GM20431 (cell line): ENCODE results near the gene SNAP29.
"Not testable (repeated sequence)": the region's sequence is repeated elsewhere in the genome, so short reads cannot be mapped to it uniquely, and the experiment has no call there.

Experiments used
- in situ Hi-C: fragments of 300-500 bp; cut with MseI, MboI; formaldehyde crosslinking; loops from one replicate; pipeline ENCODE4 v1.15.0; 2020; ENCODE audit warnings: low sequenced_read_pairs; ENCODE audit not compliant: unreplicated experiment

SNAP29 gene

DNA sequence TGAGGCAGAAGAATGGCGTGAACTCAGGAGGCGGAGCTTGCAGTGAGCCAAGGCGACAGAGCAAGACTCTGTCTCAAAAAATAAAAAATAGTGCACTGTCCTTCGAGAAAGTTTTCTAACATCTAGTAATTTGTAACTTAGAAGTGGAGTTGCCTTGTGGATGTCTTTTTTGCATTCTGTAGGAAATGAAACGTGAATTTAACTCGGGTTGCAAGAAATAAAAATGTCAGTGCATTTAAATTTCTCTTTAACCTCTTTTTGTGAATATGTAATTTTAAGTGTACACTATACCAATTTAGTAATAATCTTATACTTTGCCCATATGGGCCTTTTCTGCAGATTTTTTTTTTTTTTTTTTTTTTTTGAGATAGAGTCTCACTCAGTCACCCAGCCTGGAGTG lies 32.2 kb downstream of the SNAP29 start:
- in situ Hi-C loops = no loop called here

DNA sequence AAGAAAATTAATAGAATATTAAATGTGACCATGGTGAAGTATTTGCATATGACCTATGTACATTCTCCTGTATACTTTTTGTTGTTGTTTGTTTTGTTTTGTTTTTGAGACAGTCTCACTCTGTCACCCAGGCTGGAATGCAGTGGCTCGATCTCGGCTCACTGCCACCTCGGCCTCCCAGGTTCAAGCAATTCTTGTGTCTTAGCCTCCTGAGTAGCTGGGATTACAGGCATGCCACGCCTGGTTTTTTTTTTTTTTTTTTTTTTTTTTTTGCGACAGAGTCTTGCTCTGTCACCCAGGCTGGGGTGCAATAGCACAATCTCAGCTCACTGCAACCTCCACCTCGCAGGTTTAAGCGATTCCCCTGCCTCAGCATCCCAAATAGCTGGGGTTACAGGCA lies 38.9 kb downstream of the SNAP29 start:
- in situ Hi-C loops = not testable (repeated sequence)

DNA sequence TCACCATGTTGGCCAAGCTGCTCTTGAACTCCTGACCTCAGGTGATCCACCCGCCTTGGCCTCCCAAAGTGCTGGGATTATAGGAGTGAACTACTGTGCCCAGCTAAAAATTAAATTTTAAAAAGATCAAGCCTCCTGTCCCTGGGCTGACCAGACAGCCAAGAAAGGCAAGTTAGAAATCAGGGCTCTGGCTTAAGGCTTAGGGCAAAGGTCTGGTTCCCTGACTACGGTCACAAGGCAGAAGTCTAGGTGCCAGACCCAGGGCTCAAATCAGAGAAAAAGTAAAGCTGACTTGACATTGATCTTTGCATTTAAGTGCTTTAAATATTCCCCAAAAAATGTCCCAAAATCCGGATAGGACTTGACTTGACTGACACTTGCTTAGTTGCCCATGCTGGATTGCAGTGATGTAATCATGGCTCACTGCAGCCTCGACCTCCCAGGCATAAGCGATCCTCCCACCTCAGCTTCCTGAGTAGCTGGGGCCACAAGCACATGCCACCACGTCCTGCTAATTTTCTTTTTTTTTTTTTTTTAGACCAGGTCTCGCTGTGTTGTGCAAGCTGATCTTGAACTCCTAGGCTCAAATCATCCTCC lies 41.1 kb downstream of the SNAP29 start:
- in situ Hi-C loops = no loop called here

DNA sequence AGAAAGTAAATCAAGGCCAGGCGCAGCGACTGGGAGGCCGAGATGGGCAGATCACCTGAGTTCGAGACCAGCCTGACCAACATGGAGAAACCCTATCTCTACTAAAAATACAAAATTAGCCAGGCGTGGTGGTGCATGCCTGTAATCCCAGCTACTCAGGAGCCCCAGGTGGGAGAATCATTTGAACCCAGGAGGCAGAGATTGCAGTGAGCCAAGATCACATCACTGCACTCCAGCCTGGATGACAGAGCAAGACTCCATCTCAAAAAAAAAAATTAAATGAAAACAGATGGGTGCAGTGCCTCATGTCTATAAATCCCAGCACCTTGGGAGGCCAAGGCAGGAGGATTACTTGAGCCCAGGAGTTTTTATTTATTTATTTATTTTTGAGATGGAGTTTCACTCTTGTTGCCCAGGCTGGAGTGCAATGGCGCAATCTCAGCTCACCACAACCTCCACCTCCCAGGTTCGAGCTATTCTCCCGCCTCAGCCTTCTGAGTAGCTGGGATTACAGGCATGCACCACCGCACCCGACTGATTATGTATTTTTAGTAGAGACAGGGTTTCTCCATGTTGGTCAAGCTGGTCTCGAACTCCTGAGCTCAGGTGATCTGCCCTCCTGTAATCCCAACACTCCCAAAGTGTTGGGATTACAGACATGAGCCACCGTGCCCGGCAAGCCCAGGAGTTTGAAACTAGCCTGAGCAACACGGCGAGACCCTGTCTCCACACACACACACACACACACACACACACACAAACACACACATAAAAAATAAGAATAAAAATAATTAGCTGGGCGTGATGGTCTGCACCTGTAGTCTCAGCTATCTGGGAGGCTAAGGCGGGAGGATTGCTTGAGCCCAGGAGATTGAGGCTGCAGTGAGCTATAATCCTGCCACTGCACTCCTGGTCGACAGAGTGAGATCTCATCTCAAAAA lies 42.6 kb downstream of the SNAP29 start:
- in situ Hi-C loops = not testable (repeated sequence)

DNA sequence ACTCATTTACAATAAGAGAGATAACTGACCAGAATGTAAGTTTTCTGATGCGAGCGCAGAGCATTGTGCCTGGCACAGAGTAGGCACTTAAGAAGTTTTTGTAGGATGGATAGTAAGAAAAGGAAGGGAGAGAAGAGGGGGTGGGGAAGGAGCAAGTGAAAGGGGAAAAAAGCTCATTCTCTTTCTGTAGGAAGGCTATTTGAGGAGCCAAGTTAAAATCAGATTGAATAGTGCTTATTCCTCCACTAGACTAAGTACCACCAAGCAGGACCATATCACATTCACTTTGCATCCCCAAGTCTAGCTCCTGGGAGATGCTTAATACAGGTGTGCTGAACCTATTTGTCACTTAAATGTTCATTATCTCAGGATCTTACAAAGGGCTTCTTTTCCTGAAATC lies 44.3 kb downstream of the SNAP29 start:
- in situ Hi-C loops = no loop called here

DNA sequence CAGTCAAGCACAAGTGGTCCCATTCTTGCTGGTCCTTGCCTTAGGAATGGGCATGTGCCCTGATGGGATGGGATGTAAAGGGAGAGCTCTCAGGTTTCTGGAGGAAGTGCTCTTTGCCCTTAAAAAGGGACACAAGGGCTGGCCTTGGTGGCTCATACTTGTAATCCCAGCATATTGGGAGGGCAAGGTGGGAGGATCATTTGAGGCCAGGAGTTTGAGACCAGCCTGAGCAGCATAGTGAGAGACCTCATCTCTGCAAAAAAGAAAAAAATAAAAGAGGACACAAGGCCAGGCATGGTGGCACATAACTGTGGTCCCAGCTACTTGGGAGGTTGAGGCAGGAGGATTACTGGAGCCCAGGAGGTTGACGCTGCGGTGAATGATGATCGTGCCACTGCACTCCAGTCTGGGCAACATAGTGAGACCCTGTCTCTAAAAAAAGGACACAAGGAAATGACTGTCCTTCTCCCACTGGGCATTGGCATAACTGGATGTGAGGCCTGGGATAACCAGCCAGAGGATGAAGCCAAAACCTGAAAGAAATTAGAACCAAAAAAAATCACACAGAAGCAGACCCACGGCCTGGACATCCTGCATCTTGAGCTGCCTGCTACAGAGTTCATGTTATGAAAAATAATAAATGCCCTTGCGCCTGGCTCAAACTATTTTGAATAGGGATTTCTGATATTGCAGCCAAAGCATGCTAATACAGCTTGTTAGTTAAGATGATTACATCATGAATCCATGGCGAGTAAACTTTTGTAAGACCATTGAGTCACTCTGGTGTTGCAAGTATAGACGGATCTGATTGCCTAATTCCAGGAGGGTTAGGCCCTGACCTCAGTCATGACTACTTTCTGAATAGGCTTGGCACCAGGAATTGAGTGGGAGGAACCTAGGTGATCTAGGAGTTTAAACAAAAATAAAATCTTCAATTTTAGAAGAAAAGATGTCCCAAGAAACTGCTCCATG lies 45.5 kb downstream of the SNAP29 start:
- in situ Hi-C loops = no loop called here

DNA sequence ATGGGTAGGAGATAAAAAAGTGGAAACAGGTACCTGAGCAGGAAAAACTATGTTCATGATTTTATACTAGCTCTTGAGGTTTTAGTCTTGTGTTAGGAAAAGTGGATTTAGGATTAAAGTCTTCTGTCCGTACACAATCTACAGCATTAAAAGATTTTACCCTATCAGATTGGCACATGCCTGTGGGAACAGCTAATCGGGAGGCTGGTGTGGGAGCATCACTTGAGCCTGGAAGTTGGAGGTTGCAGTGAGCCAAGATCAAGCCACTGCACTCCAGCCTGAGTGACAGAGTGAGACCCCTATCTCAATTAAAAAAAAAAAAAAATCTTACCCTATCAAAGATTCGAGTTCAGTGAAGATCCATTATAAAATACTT lies 46.2 kb downstream of the SNAP29 start:
- in situ Hi-C loops = no loop called here

DNA sequence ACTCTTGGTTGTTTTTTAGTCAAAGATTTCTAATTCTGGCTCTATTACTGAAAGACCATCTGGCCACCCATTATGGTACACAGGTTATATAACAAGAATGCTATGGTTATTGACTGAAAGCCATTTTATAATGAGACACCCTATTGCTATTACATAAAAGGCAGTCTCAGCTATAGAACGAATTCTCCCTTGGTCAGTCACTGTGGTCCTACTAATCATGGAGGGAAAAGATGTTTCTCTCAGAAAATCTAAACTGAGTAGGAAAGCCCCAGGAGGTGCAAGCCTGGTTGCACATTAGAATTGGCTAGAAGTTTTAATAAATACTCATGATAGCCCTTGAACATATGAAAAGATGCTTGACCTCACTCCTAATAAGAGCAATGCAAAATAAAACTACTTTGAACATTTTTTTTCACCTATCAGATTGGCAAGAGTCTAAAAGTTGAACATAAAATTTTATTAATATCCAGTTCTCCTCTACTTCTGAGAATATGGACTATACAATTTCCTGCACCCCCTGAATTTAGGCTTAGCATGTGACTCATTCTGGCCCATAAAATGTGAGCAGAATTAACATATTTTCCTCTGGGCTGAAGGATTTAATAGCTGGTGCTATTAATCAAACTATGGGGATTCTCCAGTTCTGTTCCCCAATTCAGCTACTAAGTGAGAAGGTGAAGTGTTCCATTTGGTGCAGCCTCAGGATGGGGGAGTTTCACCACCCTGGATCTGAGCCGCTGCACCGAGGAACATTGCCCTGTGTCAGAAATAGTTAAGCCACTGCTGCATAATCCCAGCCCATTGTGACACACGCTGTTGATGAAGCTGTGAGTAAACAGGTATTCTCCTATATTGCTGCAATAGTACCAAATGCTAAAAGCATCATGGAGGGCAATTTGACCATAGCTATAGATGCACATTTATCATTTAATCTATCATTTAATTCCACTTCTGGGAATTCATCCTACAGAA lies 46.9 kb downstream of the SNAP29 start:
- in situ Hi-C loops = no loop called here

DNA sequence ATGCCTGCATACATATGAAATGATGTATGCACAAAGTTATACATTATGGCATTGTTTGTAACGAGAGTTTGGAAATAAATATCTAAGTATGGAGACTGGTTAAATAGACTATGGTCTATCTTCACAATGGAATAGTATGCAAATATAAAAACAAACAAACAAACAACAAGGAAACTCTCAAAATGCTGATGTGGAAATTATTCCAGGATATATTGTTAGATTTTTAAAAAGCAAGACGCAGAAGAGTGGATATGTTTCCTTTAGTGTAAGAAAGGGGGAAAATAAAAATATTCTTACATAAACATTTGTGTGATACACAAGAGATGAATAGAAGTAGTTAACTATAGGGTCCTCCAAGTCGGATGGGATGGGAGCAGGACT lies 47.6 kb downstream of the SNAP29 start:
- in situ Hi-C loops = no loop called here

DNA sequence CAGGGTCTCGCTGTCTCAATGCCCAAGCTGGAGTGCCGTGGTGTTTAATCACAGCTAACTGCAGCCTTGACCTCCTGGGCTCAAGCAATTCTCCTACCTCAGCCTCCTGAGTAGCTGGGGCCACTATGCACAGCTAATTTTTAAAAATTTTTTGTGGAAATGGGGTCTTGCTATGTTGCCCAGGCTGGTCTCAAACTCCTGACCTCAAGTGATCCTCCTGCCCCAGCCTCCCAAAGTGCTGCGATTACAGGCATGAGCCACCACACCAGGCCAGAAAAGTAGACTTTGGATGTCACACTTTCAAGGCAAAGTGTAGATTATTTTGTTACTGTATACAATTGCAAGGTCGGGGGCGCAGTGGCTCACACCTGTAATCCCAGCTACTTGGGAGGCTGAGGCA lies 49.9 kb downstream of the SNAP29 start:
- in situ Hi-C loops = not testable (repeated sequence)

DNA sequence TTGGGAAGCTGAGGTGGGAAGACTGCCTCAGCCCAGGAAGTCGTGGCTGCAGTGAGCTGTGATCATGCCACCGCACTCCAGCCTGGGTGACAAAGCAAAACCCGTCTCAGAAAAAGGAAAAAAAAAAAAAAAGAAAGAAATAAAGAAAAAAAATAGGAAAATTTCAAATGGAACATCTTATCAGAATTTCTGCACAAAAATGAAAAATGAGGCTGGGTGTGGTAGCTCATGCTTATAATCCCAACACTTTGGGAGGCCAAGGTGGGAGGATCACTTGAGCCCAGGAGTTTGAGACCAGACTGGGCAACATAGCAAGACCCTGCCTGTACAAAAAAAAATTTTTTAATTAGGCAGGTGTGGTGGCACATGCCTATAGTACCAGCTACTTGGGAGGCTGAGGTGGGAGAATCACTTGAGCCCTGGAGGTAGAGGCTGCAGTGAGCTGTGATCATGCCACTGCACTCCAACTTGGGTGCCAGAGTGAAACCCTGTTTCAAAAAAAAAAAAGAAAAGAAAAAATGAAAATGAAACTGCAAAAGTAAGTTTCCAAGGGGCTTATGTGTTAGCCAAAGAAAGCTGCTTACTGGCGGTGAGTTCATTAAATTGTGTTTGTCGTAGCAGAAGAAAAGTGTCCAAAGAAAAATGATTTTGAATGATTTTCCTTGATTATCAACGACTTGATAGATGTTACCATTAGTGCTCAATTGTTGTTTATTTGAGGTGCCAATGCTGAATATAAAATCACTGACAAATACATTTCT lies 50.9 kb downstream of the SNAP29 start:
- in situ Hi-C loops = no loop called here

DNA sequence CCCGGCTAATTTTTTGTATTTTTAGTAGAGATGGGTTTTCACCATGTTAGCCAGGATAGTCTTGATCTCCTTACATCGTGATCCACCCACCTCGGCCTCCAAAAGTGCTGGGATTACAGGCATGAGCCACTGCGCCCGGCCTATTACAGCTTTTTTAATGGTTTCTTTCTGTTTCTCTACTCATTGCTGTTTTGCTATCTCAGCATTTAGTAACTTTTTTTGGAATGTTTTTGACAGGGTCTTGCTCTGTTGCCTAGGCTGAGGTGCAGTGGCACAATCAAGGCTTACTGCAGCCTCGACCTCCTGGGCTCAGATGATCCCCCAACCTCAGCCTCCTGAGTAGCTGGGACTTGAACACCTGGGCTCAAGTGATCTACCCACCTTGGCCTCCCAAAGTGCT lies 53.7 kb downstream of the SNAP29 start:
- in situ Hi-C loops = no loop called here

DNA sequence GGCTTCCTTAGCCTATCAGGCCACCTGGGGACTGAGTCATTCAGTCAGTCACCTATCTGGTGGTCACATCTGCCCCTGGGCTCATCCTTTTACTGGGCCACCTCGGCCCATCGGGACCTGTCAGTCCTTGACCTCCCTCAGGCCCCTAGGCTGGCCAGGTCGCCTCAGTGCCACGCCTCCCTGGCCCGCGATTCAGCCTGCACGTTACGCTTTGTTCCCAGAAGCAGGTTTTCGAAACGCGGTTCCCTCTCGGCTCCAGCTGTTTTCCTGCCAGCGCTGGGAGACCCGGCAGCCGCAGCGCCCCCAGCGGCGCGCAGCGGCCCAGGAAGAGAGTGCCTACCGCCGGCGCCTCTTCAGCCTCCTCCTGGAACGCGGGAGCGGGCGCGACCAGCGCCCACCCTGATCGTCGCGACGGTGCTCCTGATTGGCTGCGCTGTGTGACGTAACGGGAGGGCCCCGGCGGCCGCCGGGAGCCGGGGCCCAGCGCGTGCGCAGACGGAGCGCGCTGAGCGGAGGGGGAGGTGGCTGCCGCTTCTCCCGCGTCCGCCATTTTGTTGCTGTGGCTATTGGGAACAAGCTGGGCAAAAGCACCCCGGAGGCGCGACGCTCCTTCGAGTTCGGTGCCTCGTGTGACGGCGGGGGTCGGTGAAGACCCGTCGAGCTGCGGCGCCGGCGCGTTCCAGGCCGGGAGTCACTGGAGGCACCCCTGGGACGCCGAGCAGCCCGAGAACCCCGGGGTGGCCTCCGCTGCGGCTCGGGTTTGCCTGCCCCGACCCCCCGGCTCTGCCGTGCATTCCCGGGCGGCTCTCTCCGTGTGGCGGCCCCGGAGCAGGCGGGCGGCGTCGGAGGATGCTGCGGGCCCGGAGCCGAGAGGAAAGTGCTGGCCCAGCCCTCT lies 58.4 kb downstream of the SNAP29 start, which contains the start of gene CRKL:
TSS of gene CRKL (plus strand) at position 492 of the 895 bp plus-strand sequence. CDS start 528 bp downstream, outside the sequence.
- in situ Hi-C loops = no loop called here

DNA sequence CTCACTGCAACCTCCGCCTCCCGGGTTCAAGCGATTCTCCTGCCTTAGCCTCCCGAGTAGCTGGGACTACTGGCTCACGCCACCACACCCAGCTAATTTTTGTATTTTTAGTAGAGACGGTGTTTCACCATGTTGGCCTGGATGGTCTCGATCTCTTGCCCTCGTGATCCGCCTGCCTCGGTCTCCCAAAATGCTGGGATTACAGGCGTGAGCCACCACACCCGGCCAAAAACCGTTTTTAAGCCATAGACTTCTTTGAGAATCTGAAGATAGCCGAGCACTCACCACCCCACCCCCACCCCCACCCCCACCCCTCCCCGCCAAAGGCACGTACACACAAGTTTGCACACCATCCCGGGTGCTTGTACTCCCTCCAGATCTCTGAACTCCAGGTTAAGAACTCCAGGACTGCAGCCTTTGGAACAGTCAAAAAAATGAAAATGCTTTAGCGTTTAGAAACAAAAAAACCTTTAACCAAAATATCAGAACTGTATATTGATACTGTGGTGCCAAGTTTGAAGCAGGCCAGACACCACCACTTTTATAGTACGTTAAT lies 59.9 kb downstream of the SNAP29 start:
- in situ Hi-C loops = no loop called here

DNA sequence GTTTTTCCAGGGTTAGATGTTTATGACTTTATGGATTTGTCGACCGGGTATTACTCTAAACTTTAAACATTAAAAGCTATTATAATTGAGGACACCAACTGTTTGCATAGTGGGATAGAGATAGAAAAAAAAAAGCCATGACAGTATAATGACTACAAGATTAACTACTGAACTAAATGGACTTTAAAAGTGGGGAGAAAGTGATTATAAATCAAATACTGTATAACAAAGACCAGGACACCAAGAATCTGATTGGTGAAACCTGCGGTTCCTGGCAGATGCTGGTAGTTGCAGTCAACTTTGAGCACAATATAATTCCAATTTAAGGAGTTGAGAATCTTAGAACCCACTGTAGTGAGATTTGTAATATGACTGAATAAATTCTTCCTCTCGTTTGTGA lies 60.9 kb downstream of the SNAP29 start:
- in situ Hi-C loops = no loop called here

DNA sequence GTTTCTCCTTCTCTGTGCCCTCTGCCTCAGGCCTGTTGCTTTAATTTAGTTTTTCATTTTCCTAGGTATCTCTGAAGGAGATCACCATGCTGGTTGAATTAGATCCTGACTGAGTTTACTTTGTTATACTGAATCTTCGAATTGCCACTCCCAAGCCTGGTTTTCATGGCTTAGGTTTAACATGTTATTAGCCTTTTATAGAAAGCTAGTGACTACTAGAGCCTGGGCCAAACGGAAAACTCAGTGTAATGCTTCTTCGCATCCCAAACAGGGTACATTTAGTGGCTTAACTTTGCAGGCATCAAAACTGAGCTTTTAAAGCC lies 62.0 kb downstream of the SNAP29 start:
- in situ Hi-C loops = no loop called here

DNA sequence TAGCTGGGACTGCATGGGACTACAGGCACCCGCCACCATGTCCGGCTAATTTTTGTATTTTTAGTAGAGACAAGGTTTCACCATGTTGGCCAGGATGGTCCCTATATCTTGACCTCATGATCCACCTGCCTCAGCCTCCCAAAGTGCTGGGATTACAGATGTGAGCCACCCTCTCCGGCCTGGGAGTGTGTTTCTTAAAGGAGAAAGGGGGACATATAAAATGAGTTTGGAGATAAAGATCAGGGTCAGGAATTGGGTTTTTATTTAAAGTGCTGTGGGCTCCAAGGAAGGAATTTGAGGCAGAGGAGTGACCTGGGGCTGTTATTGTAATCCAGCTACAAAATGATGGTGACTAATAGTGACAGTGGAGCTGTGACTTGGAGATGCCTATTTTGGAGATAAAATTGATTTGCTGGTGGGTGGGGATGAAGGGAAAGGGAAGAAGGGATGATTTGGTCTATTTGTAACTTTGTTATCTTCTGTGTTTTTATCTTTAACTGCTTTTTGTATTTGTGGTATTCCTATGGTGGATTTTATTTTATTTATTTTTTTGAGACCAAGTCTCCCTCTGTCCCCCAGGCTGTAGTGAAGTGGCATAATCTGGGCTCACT lies 63.4 kb downstream of the SNAP29 start:
- in situ Hi-C loops = no loop called here
